ENCODE data around the gene ANKRD52. TPM values are rescaled to one million over a fixed set of nuclear protein-coding genes. Genes with fewer than 3 reads are reported as not detected.

Gene ANKRD52
- total and polyA plus RNA-seq, 9 of the 15 experiments (the other 6 are each of a cell fraction or from before 2014, with no cell fraction given), result 0.52 to 46.8 (median 7.9) TPM

GRCh38 chr12:56230432-56231183, 27.6 kb downstream of the ANKRD52 start:
- H3K9ac ChIP-seq (ENCODE audit: insufficient read depth in 1 of 2, low read depth in 2 of 2, low read length in 2 of 2), result peak overlapping the region in 1 of 2 experiments; percentile 80; a peak in 2 of 4 replicates
- peak; percentile 34 for ATAC-seq
- in situ Hi-C loops (cut with MboI), result no loop called here
- no peaks in the 10 kb centered on the region for H4K20me1 ChIP-seq (replicated peaks; ENCODE audit: control insufficient read depth, insufficient read depth, low read length)
- no peak overlapping the region for H3K4me3 ChIP-seq
- ChIA-PET POLR2A (interaction anchor here (0.8 to 2.0 kb wide), 4 partner anchors 8 to 448 kb away, joined by 3 to 6 read pairs (median 6); partner anchors contain the start of gene RNF41), CTCF (ENCODE audit: low intra/inter-chr PET ratio) (no interaction called here)
- no peaks in the 10 kb centered on the region for H3K27me3 ChIP-seq (ENCODE audit: control insufficient read depth in 2 of 2, insufficient read depth in 2 of 2, low read length in 2 of 2)
- no peaks in the 10 kb centered on the region for H3K79me2 ChIP-seq (ENCODE audit: control insufficient read depth, insufficient read depth, low read length)
- no peak overlapping the region for H3K4me2 ChIP-seq (ENCODE audit: insufficient read depth, low read length)
- H3K9me3 ChIP-seq (replicated peaks; ENCODE audit: control insufficient read depth, insufficient read depth, low read depth, low read length), result no peaks in the 10 kb centered on the region
- H3K27ac ChIP-seq (ENCODE audit: extremely low read depth, low read depth, low read length), result no peak overlapping the region
- 43% methylated on average over 6 of the region's 8 CpGs for WGBS (ENCODE audit: insufficient coverage, low coverage, missing lambda C conversion rate)
- no peak for FAIRE-seq
- intact Hi-C loops (cut with micrococcal nuclease), result no loop called here
- DNase-seq (ENCODE audit: extremely low read depth in 1 of 4, low spot score in 3 of 4), result no peak
- H3K4me1 ChIP-seq (replicated peaks in 1 of 2; ENCODE audit: control insufficient read depth in 2 of 2, insufficient read depth in 2 of 2, low read length in 2 of 2), result peaks cover 14 to 18% of the 10 kb centered on the region in 2 experiments; a peak in 4 of 5 replicates
- BruUV-seq (replicated peaks), result no TSS peak
- H2AFZ ChIP-seq (ENCODE audit: low read depth, low read length), result no peak overlapping the region
- peaks cover 9% of the 10 kb centered on the region; the same call in 2 of the 3 replicates for H3K36me3 ChIP-seq (ENCODE audit: control insufficient read depth, insufficient read depth, low read length)
- H3K9me1 ChIP-seq (ENCODE audit: control insufficient read depth, insufficient read depth, low read length), result no peaks in the 10 kb centered on the region
- no peak for TF ChIP-seq FOXJ3 (CRISPR knock-in tag; IDR thresholded peaks at IDR 0.05)
- TF ChIP-seq E4F1 (CRISPR knock-in tag; IDR thresholded peaks at IDR 0.05; ENCODE audit: borderline replicate concordance), result no peak
- TF ChIP-seq FOXP4 (CRISPR knock-in tag; IDR thresholded peaks at IDR 0.05; ENCODE audit: borderline replicate concordance), result no peak
- TF ChIP-seq ARID3B (CRISPR knock-in tag; IDR thresholded peaks at IDR 0.05; ENCODE audit: borderline replicate concordance), result no peak
- no peak for TF ChIP-seq SFPQ (IDR thresholded peaks at IDR 0.05; ENCODE audit: low read depth, low read length)
- TF ChIP-seq POLR3A (IDR thresholded peaks at IDR 0.05; ENCODE audit: borderline replicate concordance, extremely low read depth, insufficient read depth, insufficient read length), result no peak
- no peak for TF ChIP-seq ATF1 (CRISPR knock-in tag; IDR thresholded peaks at IDR 0.05)
- no peak for TF ChIP-seq ATF1 (tag; IDR thresholded peaks at IDR 0.05)
- no peak for TF ChIP-seq SRF (CRISPR knock-in tag; IDR thresholded peaks at IDR 0.05)

Data from K562 (cell line).